Measurements from ENCODE around the gene MYL12B.

MYL12B gene

DNA sequence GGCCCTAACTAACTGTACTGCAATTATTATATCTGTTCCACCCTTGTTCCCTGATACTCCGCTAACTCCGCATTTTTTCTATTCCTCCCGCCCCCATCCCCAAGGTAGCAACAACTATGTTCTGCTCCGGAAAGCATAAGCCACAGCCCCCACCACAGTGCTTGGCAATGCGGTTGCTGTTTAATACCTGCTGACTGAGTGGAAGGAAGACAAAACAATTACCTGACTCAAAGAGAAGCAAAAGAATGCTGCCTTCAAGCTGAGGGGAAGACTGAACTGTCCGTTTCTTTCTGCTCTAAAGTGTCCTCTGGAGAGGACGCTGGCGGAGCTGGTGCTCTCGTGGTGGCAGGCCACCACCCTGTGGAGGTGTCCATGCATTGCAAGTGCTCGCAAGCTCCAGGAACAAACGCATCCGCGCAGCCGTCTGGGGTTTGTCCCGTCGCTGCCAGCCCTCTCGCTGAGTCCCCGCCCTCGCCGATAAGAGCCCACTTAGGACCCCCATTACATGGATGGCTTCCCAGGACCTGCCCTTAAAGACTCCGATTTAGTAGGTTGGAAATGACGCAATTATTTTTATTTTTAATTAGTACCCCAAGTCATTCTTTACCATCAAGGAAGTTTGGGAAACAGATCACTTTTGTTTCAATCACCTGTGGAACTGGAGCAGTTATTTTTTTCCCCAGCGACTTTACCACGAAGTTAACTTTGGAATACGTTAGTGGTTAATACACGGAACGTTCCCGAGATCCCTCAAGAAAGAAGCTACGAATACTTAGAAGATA lies 15.9 kb upstream of the MYL12B start:
- DNase-seq (ENCODE audit: low read depth, low spot score) = no peak
- TF ChIP-seq, protein P1, sequence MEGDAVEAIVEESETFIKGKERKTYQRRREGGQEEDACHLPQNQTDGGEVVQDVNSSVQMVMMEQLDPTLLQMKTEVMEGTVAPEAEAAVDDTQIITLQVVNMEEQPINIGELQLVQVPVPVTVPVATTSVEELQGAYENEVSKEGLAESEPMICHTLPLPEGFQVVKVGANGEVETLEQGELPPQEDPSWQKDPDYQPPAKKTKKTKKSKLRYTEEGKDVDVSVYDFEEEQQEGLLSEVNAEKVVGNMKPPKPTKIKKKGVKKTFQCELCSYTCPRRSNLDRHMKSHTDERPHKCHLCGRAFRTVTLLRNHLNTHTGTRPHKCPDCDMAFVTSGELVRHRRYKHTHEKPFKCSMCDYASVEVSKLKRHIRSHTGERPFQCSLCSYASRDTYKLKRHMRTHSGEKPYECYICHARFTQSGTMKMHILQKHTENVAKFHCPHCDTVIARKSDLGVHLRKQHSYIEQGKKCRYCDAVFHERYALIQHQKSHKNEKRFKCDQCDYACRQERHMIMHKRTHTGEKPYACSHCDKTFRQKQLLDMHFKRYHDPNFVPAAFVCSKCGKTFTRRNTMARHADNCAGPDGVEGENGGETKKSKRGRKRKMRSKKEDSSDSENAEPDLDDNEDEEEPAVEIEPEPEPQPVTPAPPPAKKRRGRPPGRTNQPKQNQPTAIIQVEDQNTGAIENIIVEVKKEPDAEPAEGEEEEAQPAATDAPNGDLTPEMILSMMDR (IDR thresholded peaks at IDR 0.05; ENCODE audit: insufficient read depth, low read length, missing control alignments) = peak; percentile 89

GRCh38 chr18:3246635-3247239 lies 15.2 kb upstream of the MYL12B start:
- CTCF ChIA-PET = interaction anchor here (0.6 to 5.7 kb wide), 33 partner anchors 8 to 547 kb away, joined by 3 to 66 read pairs (median 4); no protein-coding TSS in a partner anchor
- H3K4me3 ChIP-seq (ENCODE audit: low read depth, low read length) = peak overlapping the region; percentile 44
- TF ChIP-seq, protein P1 (IDR thresholded peaks at IDR 0.05; ENCODE audit: insufficient read depth, low read length, missing control alignments) = no peak
- DNase-seq (ENCODE audit: low read depth, low spot score) = no peak
- POLR2A ChIA-PET = interaction anchor here (0.6 to 2.2 kb wide), 8 partner anchors 9 to 676 kb away, joined by 3 to 16 read pairs (median 4); partner anchors contain the start of genes METTL4 and NDC80

More for the DNA sequence above, 15.9 kb upstream of the MYL12B start:
- H3K4me3 ChIP-seq (ENCODE audit: low read depth, low read length) = peak overlapping the region; percentile 44
- CTCF ChIA-PET = interaction anchor here (0.6 to 5.7 kb wide), 37 partner anchors 8 to 546 kb away, joined by 3 to 66 read pairs (median 4); no protein-coding TSS in a partner anchor
- POLR2A ChIA-PET = interaction anchor here (2.1 kb wide), 1 partner anchor 675 kb away, joined by 5 read pairs; the partner anchor contains the start of genes METTL4 and NDC80

DNA sequence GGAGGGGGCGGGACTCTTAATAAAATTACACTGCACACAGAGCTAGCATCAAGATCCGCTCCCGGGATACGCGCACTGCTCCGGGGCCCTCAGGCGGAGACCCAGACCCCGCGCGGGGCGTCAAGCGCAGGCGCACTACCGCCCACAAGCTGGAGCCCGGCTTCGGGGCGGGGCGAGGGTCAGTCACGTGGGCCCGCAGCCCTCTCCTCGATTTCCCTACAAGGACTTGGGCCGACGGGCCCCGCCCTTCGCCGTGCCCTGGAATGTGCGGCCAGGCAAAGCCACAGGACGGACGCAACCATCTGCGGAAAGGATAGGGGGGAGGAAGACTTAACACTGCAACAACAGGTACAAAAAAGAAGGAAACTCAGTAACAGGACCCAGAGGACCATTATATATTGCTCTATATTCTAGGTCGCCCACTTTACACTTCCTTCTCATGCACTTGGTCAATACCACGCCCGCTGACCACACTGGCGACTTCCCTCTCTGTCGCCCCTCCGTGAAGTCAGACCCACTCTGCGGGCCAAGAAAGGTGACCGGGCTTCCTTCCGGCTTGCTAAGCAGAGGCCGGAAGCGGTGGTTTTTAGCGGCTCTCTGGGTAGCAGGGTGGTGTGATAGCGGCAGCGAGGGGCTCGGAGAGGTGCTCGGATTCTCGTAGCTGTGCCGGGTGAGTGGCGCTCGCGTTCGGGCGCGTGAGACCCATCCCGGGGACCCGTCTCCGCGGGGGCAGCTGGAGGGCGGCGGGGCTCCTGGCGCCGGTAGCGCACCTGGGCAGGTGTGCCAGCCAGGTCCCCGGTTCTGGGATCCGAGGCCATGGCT lies 14.5 kb upstream of the MYL12B start, which contains the start of gene MYL12A:
Gene MYL12A, plus strand, starts transcription at position 562 of the 822 bp plus-strand sequence. CDS start 5,447 bp downstream, outside the sequence.
- POLR2A ChIA-PET = interaction anchor here (0.6 to 2.2 kb wide), 9 partner anchors 9 to 676 kb away, joined by 3 to 16 read pairs (median 4); partner anchors contain the start of genes METTL4 and NDC80

GRCh38 chr18:3248062-3248657 lies 13.8 kb upstream of the MYL12B start:
- peak overlapping the region; percentile 95 for H3K4me3 ChIP-seq (ENCODE audit: low read depth, low read length)
- CTCF ChIA-PET = interaction anchor here (0.9 to 5.7 kb wide), 3 partner anchors 13 to 315 kb away, joined by 3 to 66 read pairs (median 4); no protein-coding TSS in a partner anchor
- POLR2A ChIA-PET = interaction anchor here (0.6 to 2.2 kb wide), 6 partner anchors 8 to 677 kb away, joined by 3 to 16 read pairs (median 5); partner anchors contain the start of genes METTL4, MYL12B and NDC80
- DNase-seq (ENCODE audit: low read depth, low spot score) = no peak
- TF ChIP-seq, protein P1 (IDR thresholded peaks at IDR 0.05; ENCODE audit: insufficient read depth, low read length, missing control alignments) = no peak

More for the DNA sequence above, 14.5 kb upstream of the MYL12B start, which contains the start of gene MYL12A:
- CTCF ChIA-PET = interaction anchor here (0.6 to 5.7 kb wide), 12 partner anchors 9 to 481 kb away, joined by 3 to 66 read pairs (median 4); no protein-coding TSS in a partner anchor
- TF ChIP-seq, protein P1 (IDR thresholded peaks at IDR 0.05; ENCODE audit: insufficient read depth, low read length, missing control alignments) = no peak
- peak; percentile 93 for DNase-seq (ENCODE audit: low read depth, low spot score)
- peak within 1 kb of the TSS; percentile 95 for H3K4me3 ChIP-seq (ENCODE audit: low read depth, low read length)

GRCh38 chr18:3248658-3249359 lies 13.1 kb upstream of the MYL12B start:
- ChIA-PET CTCF (interaction anchor here (0.9 to 1.5 kb wide), 2 partner anchors 12 to 305 kb away, joined by 3 to 4 read pairs; no protein-coding TSS in a partner anchor), POLR2A (interaction anchor here (0.6 to 2.2 kb wide), 3 partner anchors 13 to 373 kb away, joined by 3 to 16 read pairs (median 5); partner anchors contain the start of gene MYL12B)
- TF ChIP-seq, protein P1 (IDR thresholded peaks at IDR 0.05; ENCODE audit: insufficient read depth, low read length, missing control alignments) = no peak
- peak overlapping the region; percentile 95 for H3K4me3 ChIP-seq (ENCODE audit: low read depth, low read length)
- no peak for DNase-seq (ENCODE audit: low read depth, low spot score)

All from AG04449 (cell line).